ENCODE data around the gene TRAPPC13.

The TRAPPC13 gene

DNA sequence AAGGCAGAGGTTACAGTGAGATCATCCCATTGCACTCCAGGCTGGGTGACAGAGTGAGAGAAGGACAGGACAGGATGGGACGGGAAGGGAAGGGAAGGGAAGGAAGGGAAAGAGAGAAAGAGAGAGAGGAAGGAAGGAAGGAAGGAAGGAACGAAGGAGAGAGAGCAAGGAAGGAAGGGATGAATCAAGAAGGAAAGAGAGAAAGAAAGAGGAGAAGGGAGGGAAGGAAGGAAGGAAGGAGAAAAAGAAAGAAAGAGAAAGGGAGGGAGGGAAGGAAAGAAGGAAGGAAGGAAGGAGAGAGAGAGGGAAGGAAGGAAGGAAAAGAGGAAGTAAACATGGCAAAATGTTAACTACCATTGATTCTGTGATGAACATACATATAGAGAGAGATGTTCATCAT, 68.3 kb downstream of the TRAPPC13 start:
- DNase-seq = no peak

DNA sequence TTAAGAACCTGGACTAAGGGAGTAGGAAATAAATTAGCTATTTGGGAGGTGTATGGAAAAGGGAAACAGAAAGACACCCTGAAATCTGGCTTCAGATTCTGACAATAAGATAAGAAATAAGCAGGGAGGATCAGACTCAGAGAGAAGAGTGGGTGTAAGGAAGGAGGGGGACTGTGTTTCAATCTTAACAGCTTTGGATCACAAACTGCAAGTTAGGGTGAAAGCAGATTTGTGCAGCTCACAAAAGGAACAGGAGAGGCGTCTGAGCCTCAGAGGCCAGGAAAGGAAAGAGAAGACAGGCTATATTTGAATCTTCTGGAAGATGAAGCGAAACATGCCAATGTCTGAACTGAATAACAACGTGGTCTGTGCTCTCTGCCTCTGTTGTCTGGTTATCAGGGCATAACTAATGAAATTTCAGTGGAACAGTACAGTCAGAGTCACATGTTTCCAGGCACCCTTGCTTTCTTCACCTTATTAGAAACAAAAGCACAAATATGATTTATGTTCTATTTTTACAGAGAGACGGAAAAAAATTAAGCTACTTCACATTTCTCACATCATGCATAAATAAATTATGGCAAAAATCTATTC, 70.4 kb downstream of the TRAPPC13 start:
- no peak for DNase-seq

DNA sequence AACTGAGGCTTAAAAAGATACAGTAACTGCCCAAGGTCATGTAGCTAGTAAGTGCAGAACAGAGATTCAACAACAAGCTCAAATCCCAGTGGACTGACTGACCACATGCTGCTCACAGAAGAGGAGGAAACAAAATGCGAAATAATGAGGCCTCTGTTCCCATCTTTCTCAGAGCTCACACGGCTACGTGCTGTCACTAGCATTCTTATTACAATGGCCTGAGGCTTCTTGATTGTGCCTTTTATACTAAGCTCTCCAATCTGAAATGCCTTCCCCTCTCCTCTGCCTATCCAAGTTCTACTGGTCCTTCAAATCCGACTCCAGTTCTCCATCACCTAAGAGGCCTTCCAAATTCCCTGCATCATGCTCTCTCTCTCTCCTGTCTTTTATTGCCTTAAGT, 71.1 kb downstream of the TRAPPC13 start:
- no peak for DNase-seq

DNA sequence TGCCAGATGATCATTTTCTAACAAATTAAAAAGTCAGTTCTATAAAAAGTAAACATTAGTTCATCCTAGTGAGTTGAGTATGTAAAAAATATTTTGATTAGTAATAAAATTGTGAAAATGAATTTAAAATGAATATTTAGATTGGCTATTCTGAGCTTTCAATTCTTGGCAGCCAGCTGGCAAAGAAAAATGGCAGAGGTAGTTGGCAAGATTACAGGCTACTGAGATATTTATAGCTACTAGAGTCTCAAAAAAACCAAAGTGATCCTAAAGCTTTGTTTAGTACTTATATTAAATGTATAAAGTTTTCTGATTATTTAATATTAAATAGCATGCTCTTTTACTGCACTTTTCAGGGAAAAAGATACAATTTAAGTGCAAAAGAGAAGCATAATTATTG, 72.1 kb downstream of the TRAPPC13 start:
- DNase-seq = no peak

DNA sequence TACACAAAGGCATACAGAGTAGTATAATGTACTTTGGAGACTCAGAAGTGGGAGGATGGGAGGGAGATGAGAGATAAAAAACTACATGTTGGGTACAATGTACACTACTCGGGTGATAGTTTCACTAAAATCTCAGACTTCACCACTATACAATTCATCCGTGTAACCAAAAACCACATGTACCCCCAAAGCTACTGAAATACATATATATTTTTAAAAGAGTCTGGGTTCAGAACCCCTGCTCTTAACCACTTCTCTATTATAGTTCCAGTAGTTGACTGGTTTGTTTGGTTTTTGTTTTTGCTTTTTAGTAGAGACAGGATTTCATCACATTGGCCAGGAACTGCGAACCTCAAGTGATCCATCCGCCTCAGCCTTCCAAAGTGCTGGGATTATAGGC, 74.5 kb downstream of the TRAPPC13 start:
- no peak for DNase-seq

DNA sequence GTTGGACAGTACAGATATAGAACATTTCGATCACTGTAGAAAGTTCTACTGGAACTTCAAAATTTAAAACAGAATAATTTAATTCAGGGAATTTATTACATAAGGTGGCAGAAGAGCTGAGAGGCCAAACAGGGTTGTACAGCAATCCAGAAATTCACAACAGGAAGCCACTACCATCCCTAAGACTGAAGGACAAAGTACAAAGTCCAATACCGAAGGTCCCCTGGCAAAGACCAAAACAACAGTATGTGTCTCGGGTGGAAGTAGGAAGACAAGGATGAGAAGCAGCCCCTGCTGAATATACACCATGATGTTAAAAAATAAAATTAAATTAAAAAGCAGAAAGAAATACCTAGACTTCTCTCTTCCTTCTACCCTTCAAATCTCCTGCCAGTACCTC, 77.2 kb downstream of the TRAPPC13 start:
- no peak for DNase-seq

DNA sequence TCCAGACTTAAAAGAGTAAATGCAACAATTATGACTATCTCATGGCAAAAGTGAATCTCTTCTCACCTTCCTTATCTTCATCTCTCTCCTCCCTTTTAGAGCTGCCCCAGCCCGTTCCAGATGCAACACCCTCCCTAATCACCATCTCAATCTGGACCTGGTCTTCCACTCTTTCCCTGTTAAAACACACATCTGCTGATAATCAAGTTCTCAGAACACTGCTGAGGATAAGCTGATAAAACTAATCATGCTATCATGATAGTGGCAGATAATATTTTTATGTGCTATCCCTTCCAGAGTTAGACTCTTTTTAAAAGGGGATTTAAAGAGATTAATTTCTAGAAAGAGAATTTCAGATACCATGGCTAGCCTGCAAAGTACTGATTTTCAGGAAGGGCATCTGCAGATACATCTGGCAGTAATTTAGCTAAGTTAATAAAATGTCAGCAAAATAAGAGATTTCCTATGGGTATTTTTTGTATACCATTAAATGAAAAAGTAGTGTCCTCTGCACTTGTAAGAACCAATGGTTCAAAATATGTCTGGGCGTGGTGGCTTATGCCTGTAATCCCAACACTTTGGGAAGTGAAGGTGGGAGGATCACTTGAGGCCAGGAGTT, 79.9 kb downstream of the TRAPPC13 start:
- no peak for DNase-seq

DNA sequence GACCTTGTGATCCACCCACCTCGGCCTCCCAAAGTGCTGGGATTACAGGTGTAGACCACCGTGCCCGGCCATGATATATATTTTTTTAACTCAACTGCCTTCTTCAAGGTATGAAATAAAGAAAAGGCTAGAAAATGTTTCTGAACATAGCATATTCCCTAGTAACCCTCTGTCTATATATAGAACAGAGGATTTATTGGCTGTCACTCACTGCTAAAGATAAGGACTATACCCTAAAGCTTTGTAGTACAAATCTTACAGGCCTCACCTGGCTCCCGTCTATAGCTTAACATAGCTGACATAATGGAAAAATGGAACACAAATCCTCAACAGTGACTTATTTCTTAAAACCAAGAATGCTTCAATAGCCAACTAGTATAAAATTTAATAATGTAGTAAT, 82.8 kb downstream of the TRAPPC13 start:
- no peak for DNase-seq

DNA sequence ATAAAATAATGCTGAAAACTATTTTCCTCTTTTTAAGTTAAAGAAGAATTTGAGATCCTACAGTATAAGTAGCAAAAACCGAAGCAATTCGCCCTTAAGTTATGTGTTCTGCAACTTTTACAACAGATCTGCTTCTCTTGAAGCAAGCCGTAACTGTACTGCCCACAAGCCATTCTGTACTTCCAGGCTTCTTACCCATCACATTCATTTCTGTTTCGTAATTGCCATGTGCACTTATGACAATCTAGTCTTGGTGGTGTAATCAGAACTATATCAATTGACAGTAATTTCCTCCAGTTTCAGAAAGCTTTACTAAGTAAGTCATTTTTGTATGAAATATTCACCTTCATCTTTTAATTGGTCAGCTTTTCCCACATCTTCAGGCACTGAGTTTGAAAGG, 83.3 kb downstream of the TRAPPC13 start:
- DNase-seq = no peak
